ENCODE results near the gene DHRS2. TPM values are rescaled to one million over a fixed set of nuclear protein-coding genes. Genes with fewer than 3 reads are reported as not detected.
"Not testable (repeated sequence)": the region's sequence is repeated elsewhere in the genome, so short reads cannot be mapped to it uniquely, and the experiment has no call there.

Gene DHRS2
- total RNA-seq: 10 to 100 TPM in 1 of 6 experiments, 1 to 10 TPM in 4, under 1 TPM in 1; 0.53 to 12.3 (median 4.2) TPM
- long read RNA-seq: 0 reads

- H3K4me3 ChIP-seq: peak within 1 kb of the TSS in 1 of 3 donors; percentile 38
- no peak within 1 kb of the TSS for H3K27ac ChIP-seq
- 77% methylated on average over 19 of the region's 23 CpGs for WGBS (ENCODE audit: insufficient coverage, low coverage, low lambda C conversion rate, missing lambda C conversion rate)
- intact Hi-C loops (cut with DNase I): no loop called here
- no peaks in the 10 kb centered on the region for H3K27me3 ChIP-seq
- DNase-seq (peak in 2 of 3 donors; percentile 59 to 65), ATAC-seq (peak in 1 of 4 donors; percentile 22)
- no peaks in the 10 kb centered on the region for H3K4me1 ChIP-seq
- no peaks in the 10 kb centered on the region for H3K36me3 ChIP-seq
- no peak for TF ChIP-seq CTCF (IDR thresholded peaks at IDR 0.05)
- TF ChIP-seq POLR2A (IDR thresholded peaks at IDR 0.05): peak; percentile 31
- no peaks in the 10 kb centered on the region for H3K9me3 ChIP-seq
Measured at GRCh38 chr14:23636317-23637211, at the start of gene DHRS2. DHRS2 (plus strand) TSS chr14:23636364; CDS start chr14:23638865, 2,501 bp downstream.

- ATAC-seq: peak; percentile 100
- peak overlapping the region in 1 of 3 donors; percentile 44 for H3K27ac ChIP-seq
- H3K27me3 ChIP-seq: no peaks in the 10 kb centered on the region
- TF ChIP-seq POLR2A (IDR thresholded peaks at IDR 0.05) (no peak), CTCF (IDR thresholded peaks at IDR 0.05) (peak; percentile 81 to 95 (median 88))
- H3K36me3 ChIP-seq: no peaks in the 10 kb centered on the region
- H3K4me1 ChIP-seq: peaks cover 0 to 7% (median 2%) of the 10 kb centered on the region in 4 donors
- DNase-seq: peak; percentile 93 to 96 (median 94)
- no peak overlapping the region for H3K4me3 ChIP-seq
- H3K9me3 ChIP-seq: no peaks in the 10 kb centered on the region
- intact Hi-C loops (cut with DNase I): no loop called here
- WGBS (ENCODE audit: insufficient coverage, low coverage, low lambda C conversion rate, missing lambda C conversion rate): 16% methylated on average over 4 of the region's 5 CpGs
Measured at GRCh38 chr14:23588884-23589598, 47.1 kb upstream of the DHRS2 start.

GRCh38 chr14:23589606-23590005 lies 46.6 kb upstream of the DHRS2 start:
- H3K9me3 ChIP-seq: no peaks in the 10 kb centered on the region
- no peak for TF ChIP-seq CTCF (IDR thresholded peaks at IDR 0.05)
- TF ChIP-seq POLR2A (IDR thresholded peaks at IDR 0.05): no peak
- no peak overlapping the region for H3K4me3 ChIP-seq
- 92% methylated on average over 2 of the region's 2 CpGs for WGBS (ENCODE audit: insufficient coverage, low coverage, low lambda C conversion rate, missing lambda C conversion rate)
- H3K27me3 ChIP-seq: no peaks in the 10 kb centered on the region
- ATAC-seq: no peak
- peak overlapping the region in 1 of 3 donors; percentile 44 for H3K27ac ChIP-seq
- DNase-seq: no peak
- intact Hi-C loops (cut with DNase I): no loop called here
- H3K36me3 ChIP-seq: no peaks in the 10 kb centered on the region
- peaks cover 0 to 7% (median 2%) of the 10 kb centered on the region in 4 donors for H3K4me1 ChIP-seq

GRCh38 chr14:23590198-23590597 lies 46.0 kb upstream of the DHRS2 start:
- intact Hi-C loops (cut with DNase I): no loop called here
- no peak for DNase-seq
- Histone ChIP-seq H3K27ac (no peak overlapping the region), H3K27me3 (no peaks in the 10 kb centered on the region), H3K4me1 (peaks cover 0 to 7% (median 2%) of the 10 kb centered on the region in 4 donors), H3K4me3 (no peak overlapping the region), H3K36me3 (no peaks in the 10 kb centered on the region), H3K9me3 (no peaks in the 10 kb centered on the region)
- no peak for ATAC-seq
- WGBS (ENCODE audit: insufficient coverage, low coverage, low lambda C conversion rate, missing lambda C conversion rate): 97% methylated on average over 4 of the region's 4 CpGs
- TF ChIP-seq POLR2A (IDR thresholded peaks at IDR 0.05) (no peak), CTCF (IDR thresholded peaks at IDR 0.05) (no peak)

GRCh38 chr14:23594191-23594590 lies 42.0 kb upstream of the DHRS2 start:
- H3K9me3 ChIP-seq; intact Hi-C loops (cut with DNase I); DNase-seq; H3K36me3 ChIP-seq; ATAC-seq; H3K27me3 ChIP-seq; H3K4me3 ChIP-seq; H3K27ac ChIP-seq; H3K4me1 ChIP-seq: not testable (repeated sequence)
- whole genome bisulfite sequencing (ENCODE audit: insufficient coverage, low coverage, low lambda C conversion rate, missing lambda C conversion rate): 61% methylated on average over 3 of the region's 3 CpGs

Measured in right lobe of liver (tissue), 6 donors.